ENCODE results near the gene TMEM19.

Gene TMEM19

GRCh38 chr12:71671311-71671710 lies 14.6 kb upstream of the TMEM19 start:
- H3K27ac ChIP-seq (ENCODE audit: poor library complexity, severe bottlenecking), result no peak overlapping the region
- H3K4me3 ChIP-seq (ENCODE audit: severe bottlenecking), result no peak overlapping the region
- H3K27me3 ChIP-seq (ENCODE audit: insufficient read depth, poor library complexity, severe bottlenecking), result no peaks in the 10 kb centered on the region
- H3K4me1 ChIP-seq (ENCODE audit: insufficient read depth, poor library complexity, severe bottlenecking), result no peaks in the 10 kb centered on the region
- H3K9me3 ChIP-seq (ENCODE audit: severe bottlenecking), result no peaks in the 10 kb centered on the region
- H3K36me3 ChIP-seq (ENCODE audit: low read depth), result no peaks in the 10 kb centered on the region
- DNase-seq (ENCODE audit: low spot score) (no peak), ATAC-seq (ENCODE audit: low read depth) (no peak)
- no peak for TF ChIP-seq CTCF (IDR thresholded peaks at IDR 0.05; ENCODE audit: poor library complexity, severe bottlenecking)

GRCh38 chr12:71671816-71672215 lies 14.1 kb upstream of the TMEM19 start:
- Histone ChIP-seq H3K27me3 (ENCODE audit: insufficient read depth, poor library complexity, severe bottlenecking) (no peaks in the 10 kb centered on the region), H3K4me3 (ENCODE audit: severe bottlenecking) (no peak overlapping the region), H3K36me3 (ENCODE audit: low read depth) (no peaks in the 10 kb centered on the region), H3K9me3 (ENCODE audit: severe bottlenecking) (no peaks in the 10 kb centered on the region), H3K27ac (ENCODE audit: poor library complexity, severe bottlenecking) (no peak overlapping the region), H3K4me1 (ENCODE audit: insufficient read depth, poor library complexity, severe bottlenecking) (no peaks in the 10 kb centered on the region)
- DNase-seq (ENCODE audit: low spot score) (no peak), ATAC-seq (ENCODE audit: low read depth) (no peak)
- no peak for TF ChIP-seq CTCF (IDR thresholded peaks at IDR 0.05; ENCODE audit: poor library complexity, severe bottlenecking)

GRCh38 chr12:71682466-71682865 lies 3.4 kb upstream of the TMEM19 start:
- no peaks in the 10 kb centered on the region for H3K36me3 ChIP-seq (ENCODE audit: low read depth)
- DNase-seq (ENCODE audit: low spot score) (no peak), ATAC-seq (ENCODE audit: low read depth) (no peak)
- H3K27me3 ChIP-seq (ENCODE audit: insufficient read depth, poor library complexity, severe bottlenecking), result no peaks in the 10 kb centered on the region
- no peak overlapping the region for H3K27ac ChIP-seq (ENCODE audit: poor library complexity, severe bottlenecking)
- H3K4me1 ChIP-seq (ENCODE audit: insufficient read depth, poor library complexity, severe bottlenecking), result peaks cover 14% of the 10 kb centered on the region
- no peaks in the 10 kb centered on the region for H3K9me3 ChIP-seq (ENCODE audit: severe bottlenecking)
- no peak for TF ChIP-seq CTCF (IDR thresholded peaks at IDR 0.05; ENCODE audit: poor library complexity, severe bottlenecking)
- no peak overlapping the region for H3K4me3 ChIP-seq (ENCODE audit: severe bottlenecking)

GRCh38 chr12:71683633-71684032 lies 2.2 kb upstream of the TMEM19 start:
- Histone ChIP-seq H3K4me1 (ENCODE audit: insufficient read depth, poor library complexity, severe bottlenecking) (peaks cover 16% of the 10 kb centered on the region), H3K27me3 (ENCODE audit: insufficient read depth, poor library complexity, severe bottlenecking) (no peaks in the 10 kb centered on the region), H3K27ac (ENCODE audit: poor library complexity, severe bottlenecking) (no peak overlapping the region), H3K9me3 (ENCODE audit: severe bottlenecking) (no peaks in the 10 kb centered on the region), H3K4me3 (ENCODE audit: severe bottlenecking) (no peak overlapping the region), H3K36me3 (ENCODE audit: low read depth) (no peaks in the 10 kb centered on the region)
- TF ChIP-seq CTCF (IDR thresholded peaks at IDR 0.05; ENCODE audit: poor library complexity, severe bottlenecking), result no peak
- DNase-seq (ENCODE audit: low spot score), result no peak
- ATAC-seq (ENCODE audit: low read depth), result no peak

- Histone ChIP-seq H3K9me3 (ENCODE audit: severe bottlenecking) (no peaks in the 10 kb centered on the region), H3K4me3 (ENCODE audit: severe bottlenecking) (no peak overlapping the region), H3K36me3 (ENCODE audit: low read depth) (no peaks in the 10 kb centered on the region), H3K27me3 (ENCODE audit: insufficient read depth, poor library complexity, severe bottlenecking) (no peaks in the 10 kb centered on the region), H3K27ac (ENCODE audit: poor library complexity, severe bottlenecking) (no peak overlapping the region), H3K4me1 (ENCODE audit: insufficient read depth, poor library complexity, severe bottlenecking) (peaks cover 16% of the 10 kb centered on the region)
- ATAC-seq (ENCODE audit: low read depth), result no peak
- TF ChIP-seq CTCF (IDR thresholded peaks at IDR 0.05; ENCODE audit: poor library complexity, severe bottlenecking), result no peak
- no peak for DNase-seq (ENCODE audit: low spot score)
Observed at GRCh38 chr12:71684081-71684480, 1.8 kb upstream of the TMEM19 start.

All from RWPE2 (cell line).